A673 (cell line): ENCODE results near the gene NABP1. TPM values are rescaled to one million over a fixed set of nuclear protein-coding genes. Genes with fewer than 3 reads are reported as not detected.

Source experiments
- BruUV-seq: library from RNA; stranded (reverse); fragments of 400-500 nt; replicated peaks from 2 replicates; lab custom pipeline; 2021; lab: Mats Ljungman, UMichigan
- CTCF ChIA-PET: fragments of 300-600 bp; sonication (Branson Sonifier 250); formaldehyde crosslinking; loops from one replicate; lab custom pipeline; 2022; ENCODE audit warnings: antibody characterized with exemption; lab: Charles Lee
- POLR2A ChIA-PET: fragments of 300-600 bp; sonication (Branson Sonifier 250); formaldehyde crosslinking; loops from one replicate; lab custom pipeline; 2022; ENCODE audit warnings: antibody characterized with exemption; ENCODE audit not compliant: low non-redundant PET; lab: Charles Lee
- DNase-seq: peaks from one replicate; pipeline ENCODE4 v3.0.0-alpha.2; 2015; ENCODE audit warnings: low spot score
- H3K27ac ChIP-seq: fragments of 200-600 bp; sonication (generic); 2 replicates; pipeline ENCODE4 v1.5.1; 2016; ENCODE audit warnings: mixed run types, low read depth, mild to moderate bottlenecking, mixed read lengths, antibody characterized with exemption, low read length; ENCODE audit not compliant: poor library complexity, severe bottlenecking
- H3K27me3 ChIP-seq: fragments of 200-600 bp; sonication (generic); replicated peaks from 2 replicates; pipeline ENCODE4 v1.6.1; 2017; ENCODE audit warnings: mixed run types, low read depth, mild to moderate bottlenecking, mixed read lengths, antibody characterized with exemption, low read length; ENCODE audit not compliant: insufficient read depth, poor library complexity
- H3K36me3 ChIP-seq: fragments of 200-600 bp; sonication (generic); 2 replicates; pipeline ENCODE4 v1.6.1; 2016; ENCODE audit warnings: mixed run types, mild to moderate bottlenecking, mixed read lengths, antibody characterized with exemption, low read length; ENCODE audit not compliant: insufficient read depth, poor library complexity, severe bottlenecking
- H3K4me1 ChIP-seq: fragments of 200-600 bp; sonication (generic); 2 replicates; pipeline ENCODE4 v1.6.1; 2017; ENCODE audit warnings: mixed run types, mild to moderate bottlenecking, mixed read lengths, antibody characterized with exemption, low read length; ENCODE audit not compliant: insufficient read depth, poor library complexity, severe bottlenecking
- H3K4me3 ChIP-seq: fragments of 200-600 bp; sonication (generic); 2 replicates; pipeline ENCODE4 v1.5.1; 2016; ENCODE audit warnings: low read depth, mixed run types, mild to moderate bottlenecking, mixed read lengths, low read length; ENCODE audit not compliant: poor library complexity, severe bottlenecking
- H3K9me3 ChIP-seq: fragments of 200-600 bp; sonication (generic); 2 replicates; pipeline ENCODE4 v1.6.1; 2016; ENCODE audit warnings: mixed run types, low read depth, mild to moderate bottlenecking, mixed read lengths, antibody characterized with exemption, low read length; ENCODE audit not compliant: poor library complexity, severe bottlenecking
- CTCF ChIP-seq: fragments of 300-800, 200-600 bp; sonication (generic); conservative IDR thresholded peaks from 2 replicates; pipeline ENCODE4 v1.5.1; 2017; ENCODE audit warnings: low read depth, mild to moderate bottlenecking, antibody characterized with exemption, low read length, moderate library complexity, mixed read lengths
- EZH2 ChIP-seq: fragments of 200-600 bp; sonication (generic); IDR thresholded peaks from 2 replicates; pipeline ENCODE4 v1.6.1; 2017; ENCODE audit warnings: borderline replicate concordance, low read depth, mild to moderate bottlenecking, mixed read lengths, antibody characterized with exemption, low read length; ENCODE audit not compliant: poor library complexity, severe bottlenecking
- intact Hi-C: fragments of 100-400 bp; cut with micrococcal nuclease; formaldehyde crosslinking; loops from one replicate; pipeline ENCODE4 v1.10.0; 2022; ENCODE audit not compliant: unreplicated experiment
- total RNA-seq: library from RNA; stranded (reverse); gene quantifications from 2 replicates; pipeline ENCODE4 v1.2.3, GENCODE V29; 2021

NABP1 gene
- total RNA-seq, 1 experiment from 2014 or later = 38.4 TPM

GRCh38 chr2:191715471-191715870 lies 37.5 kb downstream of the NABP1 start:
- H3K27ac ChIP-seq = peak overlapping the region; percentile 69
- POLR2A ChIA-PET = interaction anchor here (0.6 to 0.7 kb wide), 2 partner anchors 8 to 18 kb away, joined by 4 read pairs; no protein-coding TSS in a partner anchor
- H3K4me1 ChIP-seq = peaks cover 38% of the 10 kb centered on the region
- no peak for TF ChIP-seq EZH2
- no peak for TF ChIP-seq CTCF
- intact Hi-C loops = no loop called here
- H3K27me3 ChIP-seq = no peaks in the 10 kb centered on the region
- CTCF ChIA-PET = interaction anchor here (0.7 kb wide), 1 partner anchor 150 kb away, joined by 3 read pairs; no protein-coding TSS in a partner anchor
- DNase-seq = peak; percentile 74
- no TSS peak for BruUV-seq
- H3K9me3 ChIP-seq = no peaks in the 10 kb centered on the region
- H3K4me3 ChIP-seq = peak overlapping the region; percentile 15
- no peaks in the 10 kb centered on the region for H3K36me3 ChIP-seq

GRCh38 chr2:191719261-191719660 lies 41.3 kb downstream of the NABP1 start:
- Histone ChIP-seq H3K27ac (no peak overlapping the region), H3K4me1 (peaks cover 29% of the 10 kb centered on the region), H3K36me3 (no peaks in the 10 kb centered on the region), H3K4me3 (no peak overlapping the region), H3K27me3 (no peaks in the 10 kb centered on the region), H3K9me3 (no peaks in the 10 kb centered on the region)
- POLR2A ChIA-PET = no interaction called here
- TF ChIP-seq CTCF (no peak), EZH2 (no peak)
- CTCF ChIA-PET = no interaction called here
- intact Hi-C loops = no loop called here
- no peak for DNase-seq
- no TSS peak for BruUV-seq

- Histone ChIP-seq H3K4me3 (no peak overlapping the region), H3K4me1 (peaks cover 23% of the 10 kb centered on the region), H3K27ac (no peak overlapping the region), H3K36me3 (no peaks in the 10 kb centered on the region), H3K9me3 (no peaks in the 10 kb centered on the region), H3K27me3 (no peaks in the 10 kb centered on the region)
- TF ChIP-seq EZH2 = no peak
- no peak for TF ChIP-seq CTCF
- no peak for DNase-seq
- no TSS peak for BruUV-seq
- intact Hi-C loops = no loop called here
- ChIA-PET POLR2A (no interaction called here), CTCF (no interaction called here)
Measured at GRCh38 chr2:191719938-191720337, 42.0 kb downstream of the NABP1 start.
